NCI-H345 (cell line): Measurements from ENCODE around the gene PSMB2.
"Not testable (repeated sequence)": the region's sequence is repeated elsewhere in the genome, so short reads cannot be mapped to it uniquely, and the experiment has no call there.

ENCODE experiments used
- DNase-seq: peaks from one replicate; lab custom pipeline; 2025; lab: John Stamatoyannopoulos, UW

The PSMB2 gene

GRCh38 chr1:35592991-35593769 is 48.1 kb downstream of the PSMB2 start:
- no peak for DNase-seq

GRCh38 chr1:35591211-35591610 is 50.1 kb downstream of the PSMB2 start:
- DNase-seq = no peak

- no peak for DNase-seq
These were observed 50.8 kb downstream of the PSMB2 start for GRCh38 chr1:35590476-35591040.

GRCh38 chr1:35589516-35590427 is 51.6 kb downstream of the PSMB2 start:
- no peak for DNase-seq

- no peak for DNase-seq
These were observed 53.0 kb downstream of the PSMB2 start for GRCh38 chr1:35588197-35588910.

GRCh38 chr1:35587736-35588135 is 53.6 kb downstream of the PSMB2 start:
- DNase-seq = no peak

GRCh38 chr1:35586808-35587207 is 54.5 kb downstream of the PSMB2 start:
- DNase-seq = no peak

- not testable (repeated sequence) for DNase-seq
These were observed 55.5 kb downstream of the PSMB2 start for GRCh38 chr1:35585805-35586204.

- no peak for DNase-seq
These were observed 56.0 kb downstream of the PSMB2 start for GRCh38 chr1:35585281-35585680.

- DNase-seq = not testable (repeated sequence)
These were observed 59.7 kb downstream of the PSMB2 start for GRCh38 chr1:35581621-35582020.

- no peak for DNase-seq
These were observed 60.4 kb downstream of the PSMB2 start for GRCh38 chr1:35580949-35581388.

GRCh38 chr1:35577071-35577998 is 64.0 kb downstream of the PSMB2 start:
- DNase-seq = no peak

GRCh38 chr1:35576766-35577070 is 64.6 kb downstream of the PSMB2 start:
- DNase-seq = not testable (repeated sequence)

GRCh38 chr1:35576061-35576765 is 65.1 kb downstream of the PSMB2 start:
- no peak for DNase-seq

GRCh38 chr1:35575416-35575958 is 65.8 kb downstream of the PSMB2 start:
- DNase-seq = no peak

GRCh38 chr1:35574655-35575415 is 66.5 kb downstream of the PSMB2 start:
- no peak for DNase-seq

- DNase-seq = no peak
These were observed 67.1 kb downstream of the PSMB2 start for GRCh38 chr1:35574125-35574654.

GRCh38 chr1:35573198-35574124 is 67.9 kb downstream of the PSMB2 start, which contains the start of gene TFAP2E:
TSS of gene TFAP2E (plus strand) at chr1:35573314. CDS start at chr1:35573578, 264 bp downstream.
- DNase-seq = peak; percentile 57
